Naive B cell (primary cell): Measurements from ENCODE around the gene ATE1. TPM values are rescaled to one million over a fixed set of nuclear protein-coding genes. Genes with fewer than 3 reads are reported as not detected.

ENCODE experiments used
- ATAC-seq, 2 donors: fragments of 150-1000 bp; cut with Tn5 transposase; 2 replicates each; pipeline ENCODE4 v1.10.0; 2021; ENCODE audit warnings: low read depth in 2 of 2, mild to moderate bottlenecking in 2 of 2, moderate library complexity in 2 of 2
- DNase-seq: peaks from one replicate; pipeline ENCODE4 v3.0.0; 2022
- H3K27ac Mint-ChIP-seq, 6 donors: one replicate each; pipeline ENCODE4 v1.8.0; 2020 to 2022; ENCODE audit warnings: mild to moderate bottlenecking in 6 of 6, mixed read lengths in 6 of 6, moderate library complexity in 5 of 6, inconsistent platforms in 2 of 6
- H3K27me3 Mint-ChIP-seq, 3 donors: one replicate each; pipeline ENCODE4 v1.8.0; 2021 to 2022; ENCODE audit warnings: mixed read lengths in 3 of 3, mild to moderate bottlenecking in 1 of 3
- H3K36me3 Mint-ChIP-seq, 2 donors: one replicate each; pipeline ENCODE4 v1.8.0; 2020 to 2022; ENCODE audit warnings: mixed read lengths in 2 of 2, inconsistent platforms in 1 of 2, mild to moderate bottlenecking in 1 of 2
- H3K4me1 Mint-ChIP-seq, 3 donors: one replicate each; pipeline ENCODE4 v1.8.0; 2020 to 2022; ENCODE audit warnings: mixed read lengths in 3 of 3, inconsistent platforms in 1 of 3, mild to moderate bottlenecking in 1 of 3, moderate library complexity in 1 of 3
- H3K4me3 Mint-ChIP-seq, 8 donors: one replicate each; pipeline ENCODE4 v1.8.0; 2020 to 2022; ENCODE audit warnings: mild to moderate bottlenecking in 8 of 8, mixed read lengths in 8 of 8, moderate library complexity in 8 of 8, inconsistent platforms in 2 of 8
- H3K9me3 Mint-ChIP-seq, 7 donors: one replicate each; pipeline ENCODE4 v1.8.0; 2020 to 2022; ENCODE audit warnings: mixed read lengths in 7 of 7, mild to moderate bottlenecking in 5 of 7, inconsistent platforms in 2 of 7, moderate library complexity in 1 of 7
- polyA plus RNA-seq, 6 donors: library from polyadenylated mRNA; unstranded; fragments of 300-500 nt; fragmentation: Illumina TruSeq; gene quantifications; one replicate each; pipeline ENCODE4 v1.2.3, GENCODE V29; 2021; ENCODE audit warnings: low read depth in 6 of 6

ATE1 gene
- polyA plus RNA-seq, 6 donors from 2014 or later, result 26.2 to 31.3 (median 30.8) TPM

DNA sequence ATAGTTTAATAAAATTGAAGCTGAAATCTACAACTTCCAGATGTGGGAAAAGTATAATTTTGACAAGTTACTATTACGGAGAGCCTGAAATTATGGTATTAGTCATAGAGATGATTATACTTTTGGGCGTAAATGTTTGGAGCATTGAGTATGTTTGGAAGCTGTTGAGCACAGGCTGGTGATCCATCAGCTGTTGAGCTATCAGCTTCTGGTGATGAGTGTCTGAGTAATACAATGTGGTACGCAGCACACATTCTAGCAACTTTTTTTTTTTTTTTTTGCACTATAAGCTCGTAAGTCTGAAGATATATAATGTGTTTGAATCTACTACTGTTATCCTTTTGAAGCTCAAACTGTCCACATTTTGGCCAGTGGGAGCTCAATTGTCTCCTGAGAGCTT is 123.4 kb downstream of the ATE1 start:
- no peaks in the 10 kb centered on the region for H3K9me3 Mint-ChIP-seq
- no peak overlapping the region for H3K27ac Mint-ChIP-seq
- H3K4me1 Mint-ChIP-seq, result no peaks in the 10 kb centered on the region
- DNase-seq, result no peak
- H3K36me3 Mint-ChIP-seq, result peaks cover 4 to 8% of the 10 kb centered on the region in 2 donors
- H3K27me3 Mint-ChIP-seq, result no peaks in the 10 kb centered on the region
- H3K4me3 Mint-ChIP-seq, result no peak overlapping the region
- no peak for ATAC-seq

GRCh38 chr10:121803611-121804010 is 124.2 kb downstream of the ATE1 start:
- H3K36me3 Mint-ChIP-seq, result peaks cover 8 to 10% of the 10 kb centered on the region in 2 donors
- no peak for DNase-seq
- H3K9me3 Mint-ChIP-seq, result no peaks in the 10 kb centered on the region
- no peak for ATAC-seq
- no peak overlapping the region for H3K4me3 Mint-ChIP-seq
- H3K4me1 Mint-ChIP-seq, result no peaks in the 10 kb centered on the region
- H3K27me3 Mint-ChIP-seq, result no peaks in the 10 kb centered on the region
- H3K27ac Mint-ChIP-seq, result no peak overlapping the region

- Mint-ChIP-seq H3K27ac (no peak overlapping the region), H3K9me3 (no peaks in the 10 kb centered on the region), H3K4me1 (no peaks in the 10 kb centered on the region), H3K36me3 (peaks cover 8 to 10% of the 10 kb centered on the region in 2 donors), H3K4me3 (no peak overlapping the region), H3K27me3 (no peaks in the 10 kb centered on the region)
- no peak for ATAC-seq
- DNase-seq, result no peak
Observed at GRCh38 chr10:121800831-121801230, 127.0 kb downstream of the ATE1 start.

- H3K4me1 Mint-ChIP-seq, result no peaks in the 10 kb centered on the region
- no peaks in the 10 kb centered on the region for H3K9me3 Mint-ChIP-seq
- ATAC-seq (no peak), DNase-seq (no peak)
- no peaks in the 10 kb centered on the region for H3K27me3 Mint-ChIP-seq
- no peak overlapping the region for H3K27ac Mint-ChIP-seq
- no peak overlapping the region for H3K4me3 Mint-ChIP-seq
- peaks cover 8 to 13% of the 10 kb centered on the region in 2 donors for H3K36me3 Mint-ChIP-seq
Observed at GRCh38 chr10:121800146-121800545, 127.7 kb downstream of the ATE1 start.

DNA sequence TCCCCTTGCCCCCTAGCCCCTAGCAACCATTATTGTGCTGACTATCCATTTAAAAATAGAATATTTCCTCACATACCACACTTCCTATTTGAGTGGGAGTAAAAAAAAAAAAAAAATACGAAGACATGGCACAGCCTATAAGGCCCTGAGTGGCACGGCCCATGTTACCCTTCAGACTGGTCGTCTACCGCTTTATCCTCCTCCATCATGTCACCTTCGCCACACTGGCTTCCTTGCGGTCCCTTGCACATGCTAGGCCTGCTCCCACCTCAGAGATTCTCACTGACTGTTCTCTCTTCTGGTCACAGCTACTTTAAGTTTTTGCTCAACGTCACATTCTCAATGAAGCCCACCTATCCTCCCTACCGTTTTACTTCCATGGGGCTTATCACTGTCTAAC is 130.3 kb downstream of the ATE1 start:
- ATAC-seq (no peak), DNase-seq (no peak)
- Mint-ChIP-seq H3K9me3 (no peaks in the 10 kb centered on the region), H3K27ac (peak overlapping the region in 2 of 6 donors; percentile 43 to 86), H3K4me3 (no peak overlapping the region), H3K36me3 (peaks cover 4 to 14% of the 10 kb centered on the region in 2 donors), H3K4me1 (no peaks in the 10 kb centered on the region), H3K27me3 (no peaks in the 10 kb centered on the region)

DNA sequence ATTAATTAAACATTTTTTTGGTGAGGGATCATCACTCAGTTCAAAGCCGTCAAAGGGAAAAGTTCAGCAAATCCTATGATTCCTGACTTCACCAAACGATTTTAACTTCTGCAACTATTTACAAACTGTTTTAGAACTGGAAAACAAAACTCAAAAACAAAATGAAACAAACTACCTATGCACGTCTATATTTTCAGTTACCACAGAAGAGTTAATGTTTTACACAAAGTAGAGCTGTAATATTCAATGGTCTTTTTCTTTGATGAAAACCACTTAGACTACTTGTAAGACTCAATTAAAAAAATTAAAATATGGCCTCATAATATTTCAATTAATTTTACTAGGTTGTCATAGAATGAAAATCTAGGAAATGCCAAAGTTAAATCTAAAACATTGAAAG is 131.5 kb downstream of the ATE1 start:
- no peaks in the 10 kb centered on the region for H3K27me3 Mint-ChIP-seq
- H3K27ac Mint-ChIP-seq, result no peak overlapping the region
- DNase-seq (no peak), ATAC-seq (no peak)
- H3K36me3 Mint-ChIP-seq, result peaks cover 8 to 13% of the 10 kb centered on the region in 2 donors
- no peaks in the 10 kb centered on the region for H3K4me1 Mint-ChIP-seq
- no peak overlapping the region for H3K4me3 Mint-ChIP-seq
- no peaks in the 10 kb centered on the region for H3K9me3 Mint-ChIP-seq

DNA sequence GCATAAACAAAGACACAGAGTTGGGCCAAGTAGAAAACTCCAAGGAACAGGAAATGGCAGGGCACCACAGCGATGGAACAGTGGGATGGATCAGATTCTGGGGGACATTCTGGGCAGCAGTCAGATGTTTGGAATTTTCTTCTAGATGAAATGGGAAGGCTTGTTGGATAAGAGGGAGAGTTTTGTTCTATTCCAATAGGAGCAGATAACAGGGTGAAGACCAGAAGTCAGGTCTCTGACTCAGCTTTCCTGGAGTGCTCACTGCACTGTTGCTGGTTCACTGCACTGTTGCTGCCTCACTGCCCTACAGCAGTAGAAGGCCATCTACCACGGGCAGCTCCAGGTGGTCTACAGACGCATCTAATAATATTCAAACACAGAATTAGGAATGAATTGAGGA is 135.6 kb downstream of the ATE1 start:
- Mint-ChIP-seq H3K4me1 (no peaks in the 10 kb centered on the region), H3K9me3 (peaks cover 0 to 3% (median 0%) of the 10 kb centered on the region in 7 donors), H3K27ac (peak overlapping the region in 1 of 6 donors; percentile 71), H3K4me3 (no peak overlapping the region), H3K27me3 (no peaks in the 10 kb centered on the region), H3K36me3 (peaks cover 20 to 26% of the 10 kb centered on the region in 2 donors)
- ATAC-seq, result no peak
- no peak for DNase-seq

DNA sequence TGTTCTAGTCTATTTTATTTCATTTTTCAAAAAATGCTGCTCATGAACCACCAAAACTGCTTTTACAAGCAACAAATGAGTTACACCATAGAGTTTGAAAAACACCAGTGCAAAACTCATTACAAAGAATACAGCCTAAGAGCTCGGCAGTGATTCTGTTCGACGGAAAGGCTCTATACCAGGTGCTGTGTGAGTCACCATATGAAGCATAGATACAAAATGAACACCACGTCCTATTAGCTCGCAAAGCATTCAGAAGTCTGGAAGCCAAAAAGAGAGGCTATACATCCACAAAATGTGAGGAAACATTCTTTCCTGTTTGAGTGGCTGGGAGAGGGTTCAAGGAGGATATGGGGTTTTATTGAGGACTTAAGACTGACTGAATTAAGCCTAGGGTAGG is 136.1 kb downstream of the ATE1 start:
- no peak for ATAC-seq
- H3K27ac Mint-ChIP-seq, result peak overlapping the region in 1 of 6 donors; percentile 71
- H3K36me3 Mint-ChIP-seq, result peaks cover 23 to 26% of the 10 kb centered on the region in 2 donors

GRCh38 chr10:121788717-121789116 is 139.1 kb downstream of the ATE1 start:
- Mint-ChIP-seq H3K36me3 (peaks cover 20 to 26% of the 10 kb centered on the region in 2 donors), H3K4me3 (no peak overlapping the region), H3K27me3 (no peaks in the 10 kb centered on the region), H3K4me1 (no peaks in the 10 kb centered on the region), H3K9me3 (peaks cover 0 to 3% (median 0%) of the 10 kb centered on the region in 7 donors), H3K27ac (no peak overlapping the region)
- no peak for DNase-seq
- ATAC-seq, result no peak

More for the DNA sequence above, 136.1 kb downstream of the ATE1 start:
- Mint-ChIP-seq H3K4me1 (no peaks in the 10 kb centered on the region), H3K4me3 (no peak overlapping the region), H3K27me3 (no peaks in the 10 kb centered on the region), H3K9me3 (peaks cover 0 to 3% (median 0%) of the 10 kb centered on the region in 7 donors)
- no peak for DNase-seq

DNA sequence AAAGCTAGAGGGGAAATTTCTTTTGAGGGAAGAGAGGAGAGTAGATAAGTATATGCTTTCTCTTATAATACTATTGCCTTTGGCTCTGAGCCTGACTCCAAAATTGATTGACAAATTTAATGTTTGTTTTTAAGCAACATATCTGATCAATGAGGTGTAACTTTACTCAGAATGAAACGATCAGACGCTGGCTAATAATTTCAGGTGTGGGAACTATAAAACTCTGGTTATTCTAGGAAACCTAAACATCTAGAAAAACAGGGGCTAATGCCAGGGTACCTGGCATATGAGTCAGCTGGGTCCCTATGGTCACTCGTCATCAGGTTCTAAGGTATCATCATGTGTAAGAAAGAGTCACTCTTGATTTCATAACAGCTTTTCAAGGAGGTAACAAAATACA is 139.7 kb downstream of the ATE1 start:
- H3K4me1 Mint-ChIP-seq, result no peaks in the 10 kb centered on the region
- H3K9me3 Mint-ChIP-seq, result peaks cover 0 to 3% (median 0%) of the 10 kb centered on the region in 7 donors
- DNase-seq (no peak), ATAC-seq (no peak)
- H3K27ac Mint-ChIP-seq, result no peak overlapping the region
- H3K36me3 Mint-ChIP-seq, result peaks cover 20 to 26% of the 10 kb centered on the region in 2 donors
- H3K27me3 Mint-ChIP-seq, result no peaks in the 10 kb centered on the region
- no peak overlapping the region for H3K4me3 Mint-ChIP-seq

DNA sequence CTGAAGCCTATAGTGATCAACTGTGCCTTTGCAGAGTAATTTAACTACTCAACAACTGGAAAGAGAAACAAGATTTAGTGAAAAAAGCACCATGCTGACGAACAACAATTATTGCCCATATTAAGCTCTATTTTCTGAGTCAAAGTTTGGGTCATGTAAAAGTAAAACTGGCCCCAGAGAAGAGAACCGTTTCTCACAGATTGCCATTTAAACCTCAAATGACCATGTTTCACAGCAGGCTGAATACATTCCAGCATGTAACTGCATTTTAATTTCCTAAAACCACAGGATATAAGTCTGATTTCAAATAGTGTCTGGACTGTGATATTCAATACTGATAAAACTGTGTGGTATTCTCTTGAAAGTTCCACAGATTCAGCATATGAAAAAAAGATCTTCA is 140.7 kb downstream of the ATE1 start:
- H3K36me3 Mint-ChIP-seq, result peaks cover 25 to 26% of the 10 kb centered on the region in 2 donors
- no peaks in the 10 kb centered on the region for H3K4me1 Mint-ChIP-seq
- DNase-seq (no peak), ATAC-seq (no peak)
- no peak overlapping the region for H3K27ac Mint-ChIP-seq
- H3K9me3 Mint-ChIP-seq, result peaks cover 0 to 3% (median 0%) of the 10 kb centered on the region in 7 donors
- H3K27me3 Mint-ChIP-seq, result no peaks in the 10 kb centered on the region
- H3K4me3 Mint-ChIP-seq, result no peak overlapping the region

GRCh38 chr10:121783782-121784372 is 144.0 kb downstream of the ATE1 start:
- no peaks in the 10 kb centered on the region for H3K27me3 Mint-ChIP-seq
- H3K36me3 Mint-ChIP-seq, result peaks cover 8 to 19% of the 10 kb centered on the region in 2 donors
- H3K9me3 Mint-ChIP-seq, result no peaks in the 10 kb centered on the region
- no peak overlapping the region for H3K4me3 Mint-ChIP-seq
- ATAC-seq (no peak), DNase-seq (no peak)
- H3K4me1 Mint-ChIP-seq, result no peaks in the 10 kb centered on the region
- no peak overlapping the region for H3K27ac Mint-ChIP-seq

GRCh38 chr10:121781101-121781500 is 146.7 kb downstream of the ATE1 start:
- Mint-ChIP-seq H3K4me1 (no peaks in the 10 kb centered on the region), H3K27ac (no peak overlapping the region), H3K36me3 (peaks cover 0 to 12% of the 10 kb centered on the region in 2 donors), H3K9me3 (no peaks in the 10 kb centered on the region), H3K27me3 (no peaks in the 10 kb centered on the region), H3K4me3 (no peak overlapping the region)
- DNase-seq (no peak), ATAC-seq (no peak)

- Mint-ChIP-seq H3K4me3 (no peak overlapping the region), H3K4me1 (no peaks in the 10 kb centered on the region), H3K9me3 (no peaks in the 10 kb centered on the region), H3K36me3 (peaks cover 1 to 10% of the 10 kb centered on the region in 2 donors), H3K27me3 (no peaks in the 10 kb centered on the region), H3K27ac (peak overlapping the region in 1 of 6 donors; percentile 77)
- DNase-seq, result no peak
- ATAC-seq, result no peak
Observed at GRCh38 chr10:121774813-121775212, 153.0 kb downstream of the ATE1 start.

GRCh38 chr10:121774404-121774803 is 153.4 kb downstream of the ATE1 start:
- Mint-ChIP-seq H3K27ac (peak overlapping the region in 2 of 6 donors; percentile 15 to 28), H3K27me3 (no peaks in the 10 kb centered on the region), H3K4me1 (no peaks in the 10 kb centered on the region), H3K4me3 (no peak overlapping the region), H3K36me3 (peaks cover 5 to 10% of the 10 kb centered on the region in 2 donors), H3K9me3 (peaks cover 0 to 2% (median 0%) of the 10 kb centered on the region in 7 donors)
- ATAC-seq (no peak), DNase-seq (no peak)
